Omental fat pad (tissue), 4 donors: Measurements from ENCODE around the gene NPEPPS. TPM values are rescaled to one million over a fixed set of nuclear protein-coding genes. Genes with fewer than 3 reads are reported as not detected.
A peak's percentile ranks its signal among the peaks of the same experiment; 100 is the strongest.

Experiments
- ATAC-seq: fragments of 150-250 bp; one replicate; pipeline ENCODE4 v1.9.1; 2016; ENCODE audit warnings: mild to moderate bottlenecking, moderate library complexity; ENCODE audit not compliant: low FRiP score
- DNase-seq: peaks from one replicate; pipeline ENCODE4 v3.0.0-alpha.2; 2019; ENCODE audit warnings: low spot score
- total RNA-seq, 4 donors: library from RNA; depleted of rRNA; stranded (reverse); fragments of >200 nt; gene quantifications; one replicate each; pipeline ENCODE4 v1.1.0, GENCODE V29; 2016
- TF ChIP-seq, protein P1 (sequence below), 3 donors: fragments of 450-650 bp; IDR thresholded peaks; one replicate each; pipeline ENCODE4 v1.5.1; 2016 to 2017; ENCODE audit warnings: antibody characterized with exemption in 3 of 3, mild to moderate bottlenecking in 3 of 3, moderate library complexity in 2 of 3

The NPEPPS gene
- total RNA-seq, 4 donors from 2014 or later = 95.8 to 114 (median 102) TPM

GRCh38 chr17:47621293-47622179 is 90.6 kb downstream of the NPEPPS start:
- DNase-seq = peak; percentile 42
- ATAC-seq = peak; percentile 86
- TF ChIP-seq, protein P1, sequence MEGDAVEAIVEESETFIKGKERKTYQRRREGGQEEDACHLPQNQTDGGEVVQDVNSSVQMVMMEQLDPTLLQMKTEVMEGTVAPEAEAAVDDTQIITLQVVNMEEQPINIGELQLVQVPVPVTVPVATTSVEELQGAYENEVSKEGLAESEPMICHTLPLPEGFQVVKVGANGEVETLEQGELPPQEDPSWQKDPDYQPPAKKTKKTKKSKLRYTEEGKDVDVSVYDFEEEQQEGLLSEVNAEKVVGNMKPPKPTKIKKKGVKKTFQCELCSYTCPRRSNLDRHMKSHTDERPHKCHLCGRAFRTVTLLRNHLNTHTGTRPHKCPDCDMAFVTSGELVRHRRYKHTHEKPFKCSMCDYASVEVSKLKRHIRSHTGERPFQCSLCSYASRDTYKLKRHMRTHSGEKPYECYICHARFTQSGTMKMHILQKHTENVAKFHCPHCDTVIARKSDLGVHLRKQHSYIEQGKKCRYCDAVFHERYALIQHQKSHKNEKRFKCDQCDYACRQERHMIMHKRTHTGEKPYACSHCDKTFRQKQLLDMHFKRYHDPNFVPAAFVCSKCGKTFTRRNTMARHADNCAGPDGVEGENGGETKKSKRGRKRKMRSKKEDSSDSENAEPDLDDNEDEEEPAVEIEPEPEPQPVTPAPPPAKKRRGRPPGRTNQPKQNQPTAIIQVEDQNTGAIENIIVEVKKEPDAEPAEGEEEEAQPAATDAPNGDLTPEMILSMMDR (IDR thresholded peaks at IDR 0.05) = no peak

- ATAC-seq = no peak
- no peak for DNase-seq
- TF ChIP-seq, protein P1 (IDR thresholded peaks at IDR 0.05) = no peak
Observed at GRCh38 chr17:47622180-47622549, 91.3 kb downstream of the NPEPPS start.

- DNase-seq (no peak), ATAC-seq (no peak)
- TF ChIP-seq, protein P1 (IDR thresholded peaks at IDR 0.05) = no peak
Observed at GRCh38 chr17:47624727-47625068, 93.8 kb downstream of the NPEPPS start.

DNA sequence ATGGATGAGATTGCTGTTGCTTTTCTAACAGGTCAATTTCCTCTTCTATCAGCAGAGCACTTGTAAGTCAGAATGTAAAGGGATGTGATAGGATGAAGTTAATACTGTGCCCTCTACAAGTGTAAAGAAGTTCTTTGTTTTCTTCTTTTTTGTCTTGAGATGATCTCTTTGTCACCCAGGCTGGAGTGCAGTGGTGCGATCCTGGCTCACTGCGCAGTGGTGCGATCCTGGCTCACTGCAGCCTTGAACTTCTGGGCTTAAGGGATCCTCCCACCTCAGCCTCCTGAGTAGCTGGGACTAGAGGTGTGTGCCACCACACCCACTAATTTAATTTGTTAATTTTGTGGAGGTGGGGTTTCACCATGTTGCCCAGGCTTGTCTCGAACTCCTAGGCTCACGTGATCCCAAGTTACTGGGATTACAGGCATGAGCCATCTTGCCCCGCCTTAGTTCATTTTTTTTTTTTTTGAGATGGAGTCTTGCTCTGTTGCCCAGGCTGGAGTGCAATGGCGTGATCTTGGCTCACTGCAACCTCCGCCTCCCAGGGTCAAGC is 97.2 kb downstream of the NPEPPS start:
- TF ChIP-seq, protein P1 (IDR thresholded peaks at IDR 0.05) = no peak
- ATAC-seq (no peak), DNase-seq (no peak)

DNA sequence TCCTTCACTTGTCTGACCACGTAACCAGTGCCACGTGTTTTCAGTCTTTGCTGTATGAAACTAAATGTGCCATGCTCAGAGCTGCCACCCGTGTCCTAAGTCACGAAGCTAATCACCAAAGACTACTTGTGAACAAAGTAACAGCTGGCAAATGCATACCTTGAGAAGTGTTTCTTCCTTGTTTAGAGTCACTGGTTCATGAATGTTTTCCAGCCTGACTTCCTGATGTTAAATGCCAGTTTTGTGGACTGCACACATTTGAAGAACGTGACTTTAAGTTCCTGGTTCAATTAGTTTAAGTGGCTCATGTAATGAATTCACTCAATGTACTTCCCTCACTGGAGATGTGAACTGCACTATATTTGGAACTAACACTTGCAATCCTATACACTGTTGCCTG is 98.9 kb downstream of the NPEPPS start:
- no peak for ATAC-seq
- TF ChIP-seq, protein P1 (IDR thresholded peaks at IDR 0.05) = no peak
- DNase-seq = no peak

DNA sequence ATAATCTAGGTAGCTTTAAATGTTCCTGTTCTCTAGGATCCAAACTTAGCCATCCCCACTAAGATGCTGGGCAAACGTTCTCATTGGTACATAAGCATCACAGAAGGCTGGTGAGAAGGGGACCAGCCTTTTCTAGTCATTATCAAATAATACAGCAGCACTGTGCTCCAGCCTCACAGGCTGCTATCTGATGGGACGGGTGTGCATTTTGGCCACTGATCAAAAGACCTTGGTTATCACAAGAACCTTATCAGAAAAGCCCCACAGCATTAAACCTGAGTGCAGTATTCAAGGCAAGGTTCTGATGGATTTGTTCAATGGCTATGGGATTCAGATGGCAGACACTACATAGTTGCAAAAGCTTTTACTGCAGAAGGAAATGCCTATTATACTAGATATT is 99.7 kb downstream of the NPEPPS start:
- DNase-seq (no peak), ATAC-seq (no peak)
- TF ChIP-seq, protein P1 (IDR thresholded peaks at IDR 0.05) = no peak

DNA sequence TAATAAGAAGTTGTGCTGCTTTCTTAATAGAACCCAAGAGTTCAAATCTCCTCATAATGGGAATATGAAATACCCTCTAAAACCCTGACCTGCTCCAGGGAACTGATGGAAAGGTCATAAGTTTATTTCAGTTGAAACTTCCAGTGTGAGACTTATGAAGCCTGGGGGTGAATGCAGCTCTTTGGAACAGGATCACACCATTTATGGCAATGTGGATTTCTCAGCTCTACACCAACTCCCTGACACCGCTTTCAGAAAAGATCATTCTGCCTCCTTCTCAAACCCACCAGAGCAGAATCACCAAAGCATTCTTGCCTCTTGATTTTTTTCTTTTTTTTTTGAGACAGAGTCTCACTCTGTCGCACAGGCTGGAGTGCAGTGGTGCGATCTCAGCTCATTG is 102.1 kb downstream of the NPEPPS start:
- ATAC-seq (no peak), DNase-seq (no peak)
- TF ChIP-seq, protein P1 (IDR thresholded peaks at IDR 0.05) = no peak
